Activated gamma-delta T cell treated with Interleukin-2 at 50 U/mL for 16 hours (primary cell): ENCODE measurements around the gene ZFP36L2.

Experiments
- DNase-seq: peaks from one replicate; pipeline ENCODE4 v3.0.0-alpha.2; 2020

ZFP36L2 gene

DNA sequence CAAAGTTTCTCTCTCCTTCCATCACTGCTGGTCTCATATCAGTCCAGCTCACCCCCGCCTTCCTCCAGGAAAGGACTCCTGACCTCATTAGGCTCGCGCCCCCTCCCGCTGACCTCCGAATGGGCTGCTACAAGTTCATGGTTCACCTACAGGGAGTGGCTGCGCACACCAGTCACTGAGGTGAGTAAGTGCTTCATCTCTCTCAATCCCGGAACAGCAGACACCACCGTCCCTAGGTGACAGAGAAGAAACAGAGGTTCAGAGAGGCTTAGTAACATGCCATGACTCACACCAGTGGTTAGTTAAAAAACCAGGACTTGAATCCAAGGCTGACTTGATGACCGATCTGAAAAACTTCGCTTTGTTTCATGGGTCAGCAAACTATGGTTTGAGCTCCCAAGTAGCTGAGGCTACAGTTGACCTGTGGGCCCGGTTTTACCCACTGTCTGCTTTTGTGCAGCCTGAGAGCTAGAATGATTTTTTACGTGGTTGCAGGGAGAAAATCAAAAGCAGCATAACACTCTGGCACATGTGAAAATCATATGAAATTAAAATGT lies 42.0 kb downstream of the ZFP36L2 start:
- DNase-seq = peak; percentile 43

DNA sequence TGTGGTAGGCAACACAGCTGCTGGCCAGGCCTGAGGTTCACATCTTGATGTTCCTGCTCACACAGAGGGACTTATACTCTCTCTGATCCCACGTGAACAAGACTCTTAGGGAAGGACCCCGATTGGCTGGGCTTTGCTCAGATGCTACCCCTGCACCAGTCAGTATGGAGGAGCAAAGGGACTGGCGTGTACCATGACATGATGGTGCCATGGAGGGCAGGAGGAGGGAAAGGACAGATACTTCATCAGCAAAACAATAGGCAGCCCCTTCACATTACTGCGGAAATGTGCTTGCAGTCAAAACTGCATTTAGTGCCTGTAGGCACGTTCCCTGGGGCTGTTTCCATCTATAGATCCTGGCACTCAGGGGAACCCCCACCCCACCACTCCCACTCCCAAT lies 42.7 kb downstream of the ZFP36L2 start:
- no peak for DNase-seq

DNA sequence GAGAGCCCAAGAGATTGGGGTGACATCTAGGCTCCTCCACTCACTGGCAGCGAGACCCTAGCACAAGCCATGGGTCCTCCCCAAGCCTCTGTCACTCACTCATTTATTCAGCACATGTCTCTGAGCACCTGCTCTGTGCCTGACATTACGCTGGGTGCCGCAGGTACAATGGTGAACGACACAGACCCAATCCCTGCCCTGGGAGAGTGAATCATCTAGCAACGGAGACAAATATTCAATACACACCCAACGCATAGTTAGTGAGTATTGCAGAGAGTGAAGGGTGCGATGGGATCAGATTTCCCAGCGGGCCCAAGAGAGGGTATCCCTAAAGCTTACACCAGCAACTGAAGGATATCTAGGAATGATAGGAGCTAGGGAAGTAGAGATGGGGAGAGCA lies 45.5 kb downstream of the ZFP36L2 start:
- no peak for DNase-seq

DNA sequence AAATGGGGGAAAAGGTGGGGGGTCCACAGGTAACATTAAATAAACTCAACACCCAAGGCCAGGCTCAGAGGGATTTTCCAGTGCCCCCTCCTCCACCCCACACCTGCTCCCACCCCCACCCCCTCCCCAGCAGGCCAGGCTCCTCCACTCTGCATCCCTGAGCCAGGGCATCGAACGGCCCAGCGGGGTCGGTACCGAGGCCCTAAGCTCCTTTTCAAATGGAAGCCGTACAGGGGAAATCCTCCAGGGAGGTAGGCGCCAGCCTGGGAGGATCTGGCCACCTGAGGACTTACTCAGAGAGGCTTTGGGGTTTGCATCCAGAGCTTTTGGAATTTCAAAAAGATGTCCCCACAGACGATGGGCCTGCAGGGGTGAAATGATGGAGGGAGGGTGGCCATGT lies 46.5 kb downstream of the ZFP36L2 start:
- no peak for DNase-seq

DNA sequence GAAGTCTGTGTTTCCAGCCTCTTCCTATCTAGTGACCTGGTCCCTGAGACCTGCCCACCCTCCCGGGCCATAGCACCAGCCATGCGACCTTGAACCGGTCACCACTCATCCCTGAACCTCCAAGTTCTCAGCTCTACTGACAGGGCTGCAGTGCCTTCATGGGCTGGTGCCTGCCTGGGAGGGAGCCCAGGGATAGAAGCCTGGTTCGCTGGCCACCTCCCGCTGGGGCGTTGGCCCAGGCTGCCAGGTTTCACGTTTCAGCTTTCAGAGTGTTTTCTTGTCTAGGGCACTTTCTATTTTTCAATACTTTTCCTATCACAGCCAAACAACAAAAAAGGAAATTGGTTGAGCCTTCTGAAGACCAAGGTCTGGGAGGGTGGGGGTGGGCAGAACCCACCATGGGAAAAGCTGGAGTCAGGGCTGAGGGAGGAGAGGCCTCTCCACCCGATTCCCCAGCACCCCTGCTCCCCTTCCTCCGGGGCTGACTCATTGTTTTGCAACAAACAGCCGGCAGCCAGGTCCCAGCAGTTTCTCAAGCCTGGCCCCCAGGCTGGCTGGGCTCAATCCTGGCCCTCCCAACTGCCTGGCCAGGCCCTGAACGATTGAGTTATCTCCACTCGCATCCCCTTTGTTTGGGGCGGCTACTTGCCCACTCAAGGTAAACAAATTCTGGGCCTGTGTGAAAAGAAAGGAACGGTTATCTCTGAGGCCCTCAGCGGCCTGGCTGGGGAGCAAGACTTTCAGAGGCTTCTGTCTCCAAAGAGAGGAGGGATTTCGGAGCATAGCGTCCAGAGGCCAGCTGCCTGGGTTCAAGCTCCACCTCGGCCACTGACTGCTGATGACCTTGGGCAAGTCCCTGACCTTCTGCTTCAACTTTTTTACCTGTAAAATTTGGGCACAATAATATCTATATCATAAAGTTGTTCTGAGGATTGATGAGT lies 47.5 kb downstream of the ZFP36L2 start:
- no peak for DNase-seq

DNA sequence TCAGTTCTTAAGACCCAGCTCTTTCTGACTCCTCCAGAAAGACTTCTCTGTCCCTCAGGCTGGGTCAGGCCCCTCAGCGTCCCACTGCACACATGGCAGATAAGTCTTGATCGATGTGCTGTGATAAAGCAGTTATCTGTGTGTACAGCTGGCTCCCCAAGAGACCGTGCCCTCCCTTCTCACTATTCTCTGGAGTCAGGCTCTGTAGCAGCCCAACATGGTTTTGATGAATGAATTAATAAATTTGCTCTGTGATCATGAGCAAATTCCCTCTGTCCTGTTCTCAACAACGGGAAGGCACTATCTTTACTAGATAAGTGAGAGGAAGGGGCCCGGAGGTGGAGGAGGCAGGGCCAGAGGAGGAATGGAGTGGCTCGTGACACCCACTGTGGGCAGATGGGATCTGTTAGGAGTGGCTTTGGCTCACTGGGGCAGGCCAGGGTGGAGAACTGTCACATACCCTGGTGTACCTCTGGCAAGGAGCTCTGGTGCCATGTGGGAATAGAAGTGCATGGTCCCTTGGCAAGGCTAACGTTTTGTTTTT lies 48.3 kb downstream of the ZFP36L2 start:
- no peak for DNase-seq

DNA sequence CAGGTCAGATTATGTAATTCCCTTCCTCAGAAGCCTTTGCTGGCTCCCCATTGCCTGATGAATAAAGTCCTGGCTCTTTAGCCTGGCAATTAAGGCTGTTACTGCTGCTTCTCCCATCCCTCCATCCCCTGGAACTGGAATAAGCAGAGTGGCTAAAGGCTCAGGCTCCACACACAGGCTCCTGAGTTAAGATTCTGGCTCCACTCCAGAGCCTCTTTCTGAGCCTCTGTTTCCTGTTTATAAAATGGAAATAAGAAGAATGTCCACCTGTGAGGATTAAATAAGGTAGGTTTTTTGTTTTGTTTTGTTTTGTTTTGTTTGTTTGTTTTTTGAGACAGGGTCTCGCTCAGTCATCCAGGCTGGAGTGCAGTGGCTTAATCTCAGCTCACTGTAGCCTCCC lies 50.0 kb downstream of the ZFP36L2 start:
- no peak for DNase-seq

DNA sequence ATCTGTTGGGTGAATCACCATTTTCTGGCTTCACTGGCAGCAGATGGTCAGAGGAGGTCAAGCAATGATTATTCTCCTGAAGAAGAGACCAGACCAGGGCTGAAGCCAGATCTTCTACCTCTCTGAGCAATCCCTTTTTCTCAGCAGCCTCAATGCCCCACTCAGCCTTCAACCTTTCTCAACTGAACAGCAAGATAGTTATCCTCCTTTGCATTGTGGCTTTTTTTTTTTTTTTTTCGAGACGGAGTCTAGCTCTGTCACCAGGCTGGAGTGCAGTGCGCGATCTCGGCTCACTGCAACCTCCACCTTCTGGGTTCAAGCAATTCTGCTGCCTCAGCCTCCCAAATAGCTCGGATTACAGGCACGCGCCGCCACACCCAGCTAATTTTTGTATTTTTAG lies 50.5 kb downstream of the ZFP36L2 start:
- no peak for DNase-seq

DNA sequence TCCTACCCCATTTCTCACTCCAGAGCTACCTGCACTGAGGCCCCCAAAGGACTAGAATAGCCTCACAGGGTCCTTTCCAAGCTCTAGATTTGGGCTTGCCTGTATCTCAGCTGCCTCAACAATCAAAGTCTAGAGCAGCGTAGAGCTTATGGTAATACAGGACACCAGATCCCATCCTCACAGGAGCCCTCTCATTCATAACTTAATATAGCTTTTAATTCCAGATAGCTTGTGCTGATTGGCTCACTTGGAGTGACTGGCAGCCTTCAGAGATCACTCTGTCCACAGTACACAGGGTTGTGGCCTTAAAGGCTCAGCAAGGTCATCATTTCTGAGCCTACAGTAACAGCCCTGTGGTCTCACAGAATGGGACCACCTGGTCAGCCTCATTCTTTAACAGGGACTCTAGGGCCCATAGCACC lies 51.4 kb downstream of the ZFP36L2 start:
- DNase-seq = no peak

DNA sequence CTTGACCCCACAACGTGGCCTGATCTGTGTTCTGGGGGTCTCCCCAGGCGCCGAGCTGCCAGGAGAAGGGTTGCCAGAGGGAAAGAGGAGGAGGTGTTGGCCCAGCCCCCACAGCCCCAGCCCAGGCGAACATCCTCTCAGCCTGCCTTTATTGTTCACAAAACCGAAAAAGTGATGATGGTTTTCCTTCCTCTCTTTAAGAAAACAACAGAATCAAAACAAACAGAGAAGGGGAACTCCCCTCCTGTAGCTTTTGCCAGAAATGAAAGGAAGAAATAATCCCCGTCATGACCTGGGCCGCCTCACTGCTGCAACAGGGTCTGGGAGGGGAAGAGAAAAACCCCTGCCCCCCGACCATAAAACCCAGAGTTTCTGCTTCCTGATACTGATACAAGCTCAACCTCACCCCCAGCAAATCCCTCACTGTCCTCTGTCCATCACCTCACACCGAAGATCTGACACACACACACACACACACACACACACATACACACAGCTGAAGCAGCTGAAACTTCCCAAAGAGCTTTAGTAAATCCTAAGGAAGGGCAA lies 52.0 kb downstream of the ZFP36L2 start:
- DNase-seq = peak; percentile 71
